ENCODE results near the gene C2orf80.
"Not testable (repeated sequence)": the region's sequence is repeated elsewhere in the genome, so short reads cannot be mapped to it uniquely, and the experiment has no call there.

The C2orf80 gene

GRCh38 chr2:208135794-208136715 is 53.8 kb downstream of the C2orf80 start:
- DNase-seq (ENCODE audit: low read depth), result no peak

GRCh38 chr2:208134928-208135586 is 54.8 kb downstream of the C2orf80 start:
- DNase-seq (ENCODE audit: low read depth), result no peak

- DNase-seq (ENCODE audit: low read depth), result no peak
Observed at GRCh38 chr2:208130712-208131110, 59.1 kb downstream of the C2orf80 start.

GRCh38 chr2:208129744-208130711 is 59.8 kb downstream of the C2orf80 start, which contains the start of gene CRYGC:
Gene CRYGC, minus strand, starts transcription at chr2:208129828. Its CDS starts 36 bp downstream, at chr2:208129792.
- DNase-seq (ENCODE audit: low read depth), result no peak

- DNase-seq (ENCODE audit: low read depth), result no peak
Observed at GRCh38 chr2:208128136-208128535, 61.7 kb downstream of the C2orf80 start.

- DNase-seq (ENCODE audit: low read depth), result no peak
Observed at GRCh38 chr2:208127090-208127489, 62.7 kb downstream of the C2orf80 start.

GRCh38 chr2:208125251-208125650 is 64.6 kb downstream of the C2orf80 start:
- DNase-seq (ENCODE audit: low read depth), result no peak

- DNase-seq (ENCODE audit: low read depth), result not testable (repeated sequence)
Observed at GRCh38 chr2:208124013-208124715, 65.7 kb downstream of the C2orf80 start, which contains the start of gene CRYGD. Gene CRYGD, minus strand, starts transcription at chr2:208124524. Its CDS starts 51 bp downstream, at chr2:208124473.

- DNase-seq (ENCODE audit: low read depth), result no peak
Observed at GRCh38 chr2:208122248-208122647, 67.6 kb downstream of the C2orf80 start.

- no peak for DNase-seq (ENCODE audit: low read depth)
Observed at GRCh38 chr2:208118918-208119317, 70.9 kb downstream of the C2orf80 start.

GRCh38 chr2:208117390-208117789 is 72.4 kb downstream of the C2orf80 start:
- DNase-seq (ENCODE audit: low read depth), result not testable (repeated sequence)
